Esophagus squamous epithelium (tissue), 4 donors: ENCODE measurements around the gene PSMD6.

ENCODE experiments used
- POLR2A ChIP-seq, 4 donors: fragments of 450-650 bp; IDR thresholded peaks; one replicate each; pipeline ENCODE4 v1.6.1; 2017; ENCODE audit warnings: antibody characterized with exemption in 4 of 4, mild to moderate bottlenecking in 4 of 4, moderate library complexity in 3 of 4
- TF ChIP-seq, protein P1 (sequence below), 6 experiments: fragments of 450-650 bp in 4 of 6; fragments of 200-600 bp in 2 of 6; sonication (generic) in 2 of 6; IDR thresholded peaks; one replicate each; pipeline ENCODE4 v1.5.1; 2016 to 2019; ENCODE audit warnings: antibody characterized with exemption in 6 of 6, mild to moderate bottlenecking in 4 of 6, moderate library complexity in 4 of 6

DNA sequence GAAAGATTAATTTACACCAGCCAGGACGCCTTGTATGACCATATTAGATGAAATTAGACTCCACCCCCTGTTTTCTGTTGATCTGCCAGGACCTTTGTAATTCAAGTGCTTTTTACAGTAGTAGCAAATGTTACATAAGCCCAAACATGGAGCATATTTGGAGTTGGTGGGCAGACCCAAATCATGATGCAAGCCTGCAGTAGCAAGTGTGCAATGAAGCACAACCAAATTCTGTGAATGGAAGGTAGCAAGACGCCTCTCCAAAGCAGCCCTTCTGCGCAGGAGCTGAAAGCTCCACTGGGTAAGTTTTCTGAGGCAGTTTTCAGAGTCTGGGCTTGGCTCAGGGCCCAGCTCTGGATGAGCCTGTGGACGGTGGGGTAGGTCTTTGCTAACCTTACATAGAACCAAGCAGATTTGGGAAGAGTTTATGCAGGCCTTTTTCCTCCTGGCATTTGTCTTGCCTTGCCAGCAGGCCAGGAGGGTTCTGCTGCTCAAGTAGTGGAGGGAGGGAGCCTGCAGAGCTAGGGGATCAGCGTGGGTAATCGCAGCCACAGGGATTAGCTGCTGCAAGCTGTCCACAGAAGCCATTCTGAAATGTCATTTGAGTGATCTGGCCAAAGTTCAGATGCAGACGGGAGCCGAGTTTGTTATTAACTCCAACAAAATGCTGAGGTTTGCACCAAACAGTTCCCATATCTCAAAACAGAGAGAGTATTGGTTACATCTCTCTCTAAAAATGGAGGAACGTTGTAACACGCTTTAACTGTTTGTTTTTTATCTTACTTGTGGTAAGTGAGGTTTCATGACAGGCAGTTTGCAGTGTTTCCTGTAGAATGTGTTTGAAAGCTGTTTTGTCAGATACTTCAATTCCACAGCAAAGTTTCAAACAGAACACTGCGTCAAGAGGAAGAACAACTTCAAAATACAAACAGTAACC, 55.4 kb downstream of the PSMD6 start:
- TF ChIP-seq, protein P1, sequence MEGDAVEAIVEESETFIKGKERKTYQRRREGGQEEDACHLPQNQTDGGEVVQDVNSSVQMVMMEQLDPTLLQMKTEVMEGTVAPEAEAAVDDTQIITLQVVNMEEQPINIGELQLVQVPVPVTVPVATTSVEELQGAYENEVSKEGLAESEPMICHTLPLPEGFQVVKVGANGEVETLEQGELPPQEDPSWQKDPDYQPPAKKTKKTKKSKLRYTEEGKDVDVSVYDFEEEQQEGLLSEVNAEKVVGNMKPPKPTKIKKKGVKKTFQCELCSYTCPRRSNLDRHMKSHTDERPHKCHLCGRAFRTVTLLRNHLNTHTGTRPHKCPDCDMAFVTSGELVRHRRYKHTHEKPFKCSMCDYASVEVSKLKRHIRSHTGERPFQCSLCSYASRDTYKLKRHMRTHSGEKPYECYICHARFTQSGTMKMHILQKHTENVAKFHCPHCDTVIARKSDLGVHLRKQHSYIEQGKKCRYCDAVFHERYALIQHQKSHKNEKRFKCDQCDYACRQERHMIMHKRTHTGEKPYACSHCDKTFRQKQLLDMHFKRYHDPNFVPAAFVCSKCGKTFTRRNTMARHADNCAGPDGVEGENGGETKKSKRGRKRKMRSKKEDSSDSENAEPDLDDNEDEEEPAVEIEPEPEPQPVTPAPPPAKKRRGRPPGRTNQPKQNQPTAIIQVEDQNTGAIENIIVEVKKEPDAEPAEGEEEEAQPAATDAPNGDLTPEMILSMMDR (IDR thresholded peaks at IDR 0.05), result no peak
- TF ChIP-seq POLR2A (IDR thresholded peaks at IDR 0.05), result peak in 1 of 4 donors; percentile 27
